GM23248 (cell line): Measurements from ENCODE around the gene HES3.

Experiments used
- EZH2 ChIP-seq: fragments of 200-600 bp; sonication (generic); IDR thresholded peaks from 2 replicates; pipeline ENCODE4 v1.6.1; 2018; ENCODE audit warnings: antibody characterized with exemption, mild to moderate bottlenecking; ENCODE audit not compliant: insufficient read depth, poor library complexity, severe bottlenecking
- EZH2phosphoT487 ChIP-seq: fragments of 200-600 bp; sonication (generic); IDR thresholded peaks from 2 replicates; pipeline ENCODE4 v1.6.1; 2018; ENCODE audit warnings: antibody characterized with exemption, moderate library complexity, mild to moderate bottlenecking, low read depth; ENCODE audit not compliant: insufficient read depth

DNA sequence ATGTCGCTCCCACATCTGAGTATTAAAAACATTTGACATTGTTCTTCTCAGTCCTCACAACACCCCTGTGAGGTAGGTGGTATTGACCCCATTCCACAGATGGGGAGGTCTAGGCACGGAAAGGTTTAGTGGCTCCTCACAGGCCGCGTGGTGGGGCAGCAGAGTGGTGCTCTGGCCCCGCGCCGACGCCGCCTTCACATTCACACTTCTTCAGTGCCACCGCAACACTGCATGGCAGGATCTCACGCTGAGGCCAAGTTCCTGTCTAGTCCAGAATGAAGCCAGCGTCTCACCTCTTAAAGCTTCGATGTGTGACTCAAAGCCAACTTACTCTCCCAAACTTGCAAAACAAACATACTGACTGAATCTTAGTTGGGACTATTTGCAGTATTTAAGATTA, 20.4 kb upstream of the HES3 start:
- TF ChIP-seq EZH2 (no peak), EZH2phosphoT487 (no peak)
